Limb (tissue), 2 donors: ENCODE results near the gene LBP.
A peak's percentile ranks its signal among the peaks of the same experiment; 100 is the strongest.
"Not testable (repeated sequence)": the region's sequence is repeated elsewhere in the genome, so short reads cannot be mapped to it uniquely, and the experiment has no call there.

ENCODE experiments used
- DNase-seq, 2 donors: peaks; one replicate each; pipeline ENCODE4 v3.0.0-alpha.2; 2016; ENCODE audit errors: extremely low spot score in 2 of 2

The LBP gene, protein sequence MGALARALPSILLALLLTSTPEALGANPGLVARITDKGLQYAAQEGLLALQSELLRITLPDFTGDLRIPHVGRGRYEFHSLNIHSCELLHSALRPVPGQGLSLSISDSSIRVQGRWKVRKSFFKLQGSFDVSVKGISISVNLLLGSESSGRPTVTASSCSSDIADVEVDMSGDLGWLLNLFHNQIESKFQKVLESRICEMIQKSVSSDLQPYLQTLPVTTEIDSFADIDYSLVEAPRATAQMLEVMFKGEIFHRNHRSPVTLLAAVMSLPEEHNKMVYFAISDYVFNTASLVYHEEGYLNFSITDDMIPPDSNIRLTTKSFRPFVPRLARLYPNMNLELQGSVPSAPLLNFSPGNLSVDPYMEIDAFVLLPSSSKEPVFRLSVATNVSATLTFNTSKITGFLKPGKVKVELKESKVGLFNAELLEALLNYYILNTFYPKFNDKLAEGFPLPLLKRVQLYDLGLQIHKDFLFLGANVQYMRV

DNA sequence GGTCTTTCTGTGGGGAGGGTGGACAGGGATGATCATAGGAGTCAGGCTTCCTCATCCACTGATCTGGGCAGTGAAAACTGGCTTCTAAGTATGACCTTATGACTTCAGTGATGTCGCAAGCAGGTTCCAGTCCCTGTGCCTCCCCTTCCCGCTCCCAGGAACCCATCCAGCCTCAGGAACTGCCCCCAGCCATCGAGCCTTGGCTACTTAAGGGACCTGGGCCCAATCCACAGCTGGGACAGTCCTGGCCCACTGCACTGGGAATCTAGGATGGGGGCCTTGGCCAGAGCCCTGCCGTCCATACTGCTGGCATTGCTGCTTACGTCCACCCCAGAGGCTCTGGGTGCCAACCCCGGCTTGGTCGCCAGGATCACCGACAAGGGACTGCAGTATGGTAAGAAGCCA, at the start of gene LBP:
LBP (plus strand) TSS at position 236 of the 405 bp plus-strand sequence; CDS start at position 271, 35 bp downstream.
- no peak for DNase-seq

DNA sequence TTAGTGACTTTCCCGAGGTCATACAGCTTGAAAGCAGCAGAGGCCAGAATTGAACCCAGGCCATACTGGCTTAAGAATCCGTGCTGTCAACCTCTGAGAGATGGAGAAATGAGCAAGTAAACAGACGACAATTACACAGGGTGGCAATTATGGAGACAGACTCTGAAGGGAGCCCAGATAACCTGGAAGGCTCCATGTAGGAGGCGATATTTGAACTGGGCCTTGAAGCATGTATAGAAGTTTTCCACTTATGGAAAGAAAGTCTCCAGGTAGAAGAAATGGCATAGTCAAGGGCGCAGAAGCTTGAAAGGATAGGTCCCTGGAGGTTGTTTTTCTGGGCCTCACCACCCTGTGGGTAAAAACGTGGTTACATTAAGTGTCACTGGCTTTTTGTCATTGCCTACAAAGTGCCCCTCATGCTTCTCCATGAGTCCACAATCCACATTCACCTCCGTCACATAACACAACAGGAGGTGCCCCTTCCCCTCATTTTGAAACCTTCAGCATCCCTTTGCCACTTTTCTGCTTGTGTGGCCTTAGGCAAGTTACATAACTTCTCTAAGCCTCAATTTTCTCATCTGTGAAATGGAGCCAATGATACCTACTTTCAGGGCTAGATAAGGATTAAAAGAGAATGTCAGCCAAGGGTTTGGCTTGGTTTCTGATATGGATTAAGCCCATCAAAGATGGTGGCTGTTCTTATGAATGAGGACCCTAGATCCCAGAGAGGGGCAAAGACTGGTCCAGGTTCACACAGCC, 48.2 kb upstream of the LBP start:
- no peak for DNase-seq

DNA sequence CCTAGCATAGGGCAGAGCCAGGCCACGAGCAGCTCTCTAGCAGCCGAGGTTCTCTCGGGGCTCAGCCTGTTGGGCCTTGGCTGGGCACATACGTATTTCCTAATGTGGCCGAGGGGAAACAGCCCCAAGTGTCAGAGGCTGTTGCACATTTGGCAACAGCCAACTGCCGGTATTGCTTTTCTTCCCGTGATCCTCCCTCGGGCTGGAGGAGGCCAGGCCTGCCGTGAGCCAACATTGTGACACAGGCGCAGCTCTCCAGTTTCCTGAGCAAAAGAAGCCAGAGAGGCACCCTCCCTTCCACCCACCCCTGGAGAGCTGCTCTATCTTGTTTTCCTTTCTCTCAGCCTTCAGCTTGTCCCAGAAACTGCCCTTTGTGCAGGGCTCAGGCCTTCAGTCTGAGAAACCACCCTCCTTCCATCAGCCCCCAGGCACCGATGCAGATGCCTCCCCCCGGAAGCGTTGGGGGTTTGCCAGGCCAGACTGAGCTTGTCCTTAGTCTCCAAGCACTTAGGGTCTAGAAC, 47.5 kb upstream of the LBP start:
- peak; percentile 34 to 60 for DNase-seq

DNA sequence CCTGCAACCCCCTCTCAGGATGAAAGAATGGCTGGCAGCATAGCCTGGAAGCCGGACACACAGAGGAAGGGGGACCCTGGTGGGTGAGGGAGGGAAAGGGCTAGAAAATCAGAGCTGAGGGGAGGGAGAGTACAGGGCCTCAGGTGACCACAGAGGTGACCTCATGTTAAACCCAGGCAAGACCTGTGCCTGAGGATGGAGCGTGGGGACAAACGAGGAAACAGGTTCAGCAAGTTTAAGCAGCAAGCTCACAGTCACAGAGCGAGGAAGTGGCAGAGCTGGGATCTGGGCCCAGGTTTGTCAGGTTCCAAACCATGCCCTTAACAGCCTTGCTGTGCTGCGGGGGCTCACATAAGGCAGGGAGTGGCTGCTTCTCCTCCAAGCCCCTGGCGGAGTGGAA, 46.3 kb upstream of the LBP start:
- no peak for DNase-seq

DNA sequence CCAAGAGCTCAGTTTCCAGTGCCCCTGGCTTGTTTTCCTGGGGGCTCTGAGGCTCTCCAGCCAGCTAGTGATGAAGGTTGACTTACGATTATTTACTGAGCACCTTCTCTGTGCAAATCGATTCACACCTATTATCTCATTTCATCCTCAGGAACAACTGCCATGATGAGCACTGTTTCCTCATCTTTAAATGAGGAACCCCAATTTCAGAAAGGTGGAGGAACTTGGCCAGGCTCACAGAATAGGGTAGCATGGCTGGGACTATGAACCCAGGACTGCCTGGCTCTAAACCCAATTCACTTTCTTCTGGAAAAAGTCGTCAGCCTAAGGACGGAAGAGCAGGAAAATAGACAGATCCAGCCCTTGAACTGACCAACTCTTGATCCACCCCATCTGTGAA, 45.8 kb upstream of the LBP start:
- no peak for DNase-seq

DNA sequence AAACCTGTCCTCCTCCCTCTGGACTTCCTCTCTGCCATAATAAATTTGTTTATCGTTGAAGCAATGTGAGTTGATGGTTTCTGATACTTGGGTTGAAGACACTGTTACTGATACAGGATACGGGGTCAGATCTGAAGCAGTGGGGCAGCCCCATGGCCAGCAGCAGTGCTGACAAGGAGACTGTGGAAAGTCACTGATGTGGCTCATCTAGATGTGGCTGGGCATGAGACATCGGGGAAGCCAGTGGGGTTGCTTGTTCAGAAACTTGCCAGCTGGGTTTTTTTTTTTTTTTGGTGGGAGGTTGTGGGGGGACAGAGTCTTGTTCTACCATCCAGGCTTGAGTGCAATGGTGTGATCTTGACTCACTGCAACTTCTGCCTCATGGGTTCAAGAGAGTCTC, 45.0 kb upstream of the LBP start:
- DNase-seq, result no peak

DNA sequence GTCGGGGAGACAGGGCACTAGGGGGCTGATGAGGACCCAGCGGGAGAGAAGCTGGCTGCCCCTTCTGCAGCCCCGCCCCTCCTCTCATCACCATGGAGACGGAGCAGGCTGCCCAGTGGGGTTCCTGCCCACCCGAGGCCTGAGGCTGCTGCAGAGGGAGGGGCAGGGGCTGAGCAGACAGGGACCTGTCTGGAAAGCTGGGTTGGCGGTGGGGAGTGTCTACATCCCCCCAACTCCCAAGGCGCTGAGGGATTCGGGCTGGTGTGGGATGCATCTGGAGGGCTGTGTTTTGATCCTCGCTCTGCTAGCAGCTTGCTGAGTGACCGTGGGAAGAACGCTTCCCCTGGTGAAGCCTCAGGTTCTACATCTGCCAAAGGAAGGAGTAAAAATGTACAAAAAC, 43.5 kb upstream of the LBP start:
- DNase-seq, result peak in 1 of 2 donors; percentile 67

DNA sequence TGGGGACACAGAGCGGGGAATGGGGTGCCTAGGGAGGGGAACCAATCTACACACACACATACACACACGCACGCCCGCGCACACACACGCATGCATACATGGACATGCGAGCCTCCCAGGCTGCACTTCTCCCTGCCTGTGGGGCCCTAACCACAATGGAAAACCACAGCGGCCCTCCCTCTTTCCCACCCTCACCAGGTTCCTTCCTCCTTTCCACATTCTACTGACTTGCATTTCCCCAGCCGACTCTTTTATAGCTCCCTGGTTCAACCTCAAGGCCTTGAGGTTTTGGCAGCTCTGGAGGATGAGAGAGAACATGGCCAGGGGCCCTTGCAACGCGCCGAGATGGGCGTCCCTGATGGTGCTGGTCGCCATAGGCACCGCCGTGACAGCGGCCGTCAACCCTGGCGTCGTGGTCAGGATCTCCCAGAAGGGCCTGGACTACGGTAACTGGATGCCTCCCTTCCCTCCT, 42.3 kb upstream of the LBP start, which contains the start of gene BPI:
BPI (plus strand) TSS at position 249 of the 472 bp plus-strand sequence; CDS start at position 317, 68 bp downstream.
- DNase-seq, result peak in 1 of 2 donors; percentile 66

DNA sequence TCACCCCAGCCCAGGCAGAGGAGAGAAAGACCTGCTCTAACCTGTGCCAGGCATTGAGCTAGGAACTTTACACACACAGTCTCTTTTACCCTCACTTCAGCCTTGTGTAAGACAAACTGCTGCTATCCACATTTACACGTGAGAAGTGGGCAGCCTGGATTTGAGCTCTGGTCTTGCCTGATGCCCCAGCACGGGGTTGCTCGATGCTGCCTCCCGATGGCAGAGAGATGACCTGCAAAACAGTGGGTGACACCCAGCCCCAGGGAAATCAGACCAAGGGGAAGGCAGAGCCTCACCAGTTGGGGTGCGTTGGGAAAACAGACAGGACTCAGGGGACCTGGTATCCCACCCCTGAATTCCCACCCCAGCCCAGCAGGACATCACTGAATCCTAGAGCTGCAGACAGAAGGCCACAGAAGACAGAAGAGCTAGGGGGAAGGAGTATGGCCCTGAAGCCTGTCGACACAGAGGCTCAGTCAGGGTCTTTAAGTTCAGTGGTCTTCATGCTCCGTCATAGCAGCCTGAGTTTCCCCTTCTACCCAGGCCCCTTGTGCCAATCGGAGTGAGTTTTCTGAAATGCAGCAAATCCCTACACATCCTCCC, 41.3 kb upstream of the LBP start:
- DNase-seq, result no peak

DNA sequence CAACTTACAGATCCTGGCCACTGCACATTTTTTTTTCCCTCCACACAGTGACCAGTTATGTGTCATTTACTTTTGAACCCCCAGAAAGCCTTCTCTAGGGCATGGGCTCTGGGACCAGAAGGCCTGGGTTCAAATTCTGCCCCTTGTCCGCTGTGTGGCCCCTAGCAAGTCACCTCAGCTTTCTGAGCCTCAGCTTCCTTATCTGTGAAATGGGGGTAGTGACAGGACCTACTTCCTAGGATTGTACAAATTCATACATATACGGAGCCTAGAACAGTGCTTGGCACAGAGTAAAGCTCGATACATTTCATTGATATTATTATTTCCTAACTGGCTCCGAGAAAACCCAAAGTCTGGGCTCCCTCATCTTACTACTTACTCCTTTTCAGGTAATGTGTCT, 40.7 kb upstream of the LBP start:
- DNase-seq, result no peak

DNA sequence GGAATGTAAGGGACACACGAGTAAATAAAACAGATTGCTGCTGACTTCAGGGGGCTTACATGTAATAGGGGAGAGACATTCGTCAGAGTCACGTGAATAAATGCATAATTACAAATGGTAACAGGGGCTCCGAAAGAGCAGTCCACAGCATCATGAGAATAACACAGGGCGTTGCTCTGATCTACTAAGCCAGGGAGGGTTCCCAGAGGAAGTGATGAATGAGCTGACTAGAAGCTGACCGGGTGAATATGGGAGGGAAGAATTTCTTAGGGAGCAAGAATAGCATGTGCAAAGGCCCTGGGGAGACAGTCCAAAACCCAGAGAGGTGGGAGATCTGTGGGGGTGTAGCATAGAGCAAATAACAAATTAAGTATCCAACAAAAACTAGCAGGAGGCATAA, 39.9 kb upstream of the LBP start:
- DNase-seq, result no peak

DNA sequence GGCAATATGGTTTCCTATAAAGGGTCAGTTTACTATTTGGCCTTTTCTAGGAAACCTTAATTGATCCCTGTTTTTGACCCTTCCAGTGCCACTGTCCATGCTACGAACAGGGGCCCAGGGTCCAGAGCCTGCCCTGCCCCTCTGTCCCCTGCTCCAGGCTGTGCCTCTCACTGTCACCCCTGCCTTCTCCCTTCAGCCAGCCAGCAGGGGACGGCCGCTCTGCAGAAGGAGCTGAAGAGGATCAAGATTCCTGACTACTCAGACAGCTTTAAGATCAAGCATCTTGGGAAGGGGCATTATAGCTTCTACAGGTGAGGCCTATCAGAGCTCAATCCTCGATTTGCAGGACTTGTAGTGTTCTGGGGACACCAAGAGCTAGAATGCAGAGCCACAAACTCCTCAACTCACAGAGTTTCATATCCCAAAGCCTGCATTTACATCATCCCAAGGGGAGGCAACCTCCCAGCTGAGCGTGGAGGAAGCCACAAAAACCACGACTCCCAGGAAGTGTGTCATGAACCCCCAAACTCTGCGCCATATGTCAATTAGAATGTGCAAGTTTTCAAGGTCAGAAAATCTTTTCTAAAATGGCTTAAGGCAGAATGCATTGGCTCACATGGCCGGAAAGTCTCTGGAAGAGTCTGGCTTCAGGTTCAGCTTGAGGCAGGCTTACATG, 38.8 kb upstream of the LBP start:
- no peak for DNase-seq

DNA sequence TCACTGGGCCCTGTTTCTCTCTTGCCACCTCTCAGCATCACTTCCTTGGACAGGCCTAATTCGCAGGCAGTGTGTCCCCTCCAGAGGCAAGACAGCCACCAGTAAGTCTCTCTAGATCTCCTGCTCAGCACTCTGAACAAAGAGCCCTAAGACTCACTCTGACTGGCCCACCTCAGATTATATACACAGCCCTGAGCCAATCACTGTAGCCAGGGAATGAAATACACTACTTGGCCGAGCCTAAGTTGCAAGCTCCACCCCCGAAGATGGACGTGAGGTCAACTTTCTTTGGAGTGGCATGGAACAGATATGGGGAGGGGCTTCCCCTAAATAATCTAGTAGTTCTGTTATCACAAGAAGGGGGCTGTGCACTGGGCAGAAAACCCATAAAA, 38.2 kb upstream of the LBP start:
- no peak for DNase-seq

DNA sequence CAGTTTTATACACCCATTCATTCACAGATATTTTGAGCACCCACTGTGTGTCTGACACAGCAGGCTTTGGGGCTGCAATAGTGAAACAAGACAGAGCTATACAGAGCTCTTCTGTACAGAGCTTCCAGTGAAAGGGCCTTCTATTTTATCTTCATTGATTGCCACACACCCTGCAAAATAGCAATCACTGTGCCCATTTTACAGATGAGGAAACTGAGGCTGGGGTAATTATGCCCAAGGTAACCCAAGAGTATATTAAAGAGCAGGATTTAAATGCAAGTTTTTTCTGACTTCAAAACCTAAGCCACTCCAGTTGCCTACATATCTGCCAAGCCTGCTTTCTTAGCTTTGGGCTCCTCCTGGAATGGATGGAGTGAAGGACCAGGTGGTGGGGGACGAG, 37.8 kb upstream of the LBP start:
- DNase-seq, result no peak

DNA sequence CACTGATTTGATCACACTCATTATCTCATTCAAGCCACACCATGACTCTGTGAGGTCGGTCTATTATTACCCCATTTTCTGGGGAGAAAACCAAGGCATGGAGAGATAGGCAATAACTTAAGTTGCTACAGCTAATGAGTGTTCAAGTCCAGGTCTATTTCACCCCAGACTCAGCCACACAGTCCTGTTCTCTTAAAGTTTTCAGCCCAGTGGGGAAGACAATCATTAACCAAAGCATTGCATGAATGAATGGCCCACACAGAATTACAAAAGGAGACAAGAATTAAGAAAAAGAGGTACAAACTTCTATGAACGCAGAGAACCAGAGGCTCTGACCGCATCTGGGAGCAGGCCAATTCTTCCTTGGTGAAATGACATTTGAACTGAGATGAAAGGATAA, 35.2 kb upstream of the LBP start:
- no peak for DNase-seq

DNA sequence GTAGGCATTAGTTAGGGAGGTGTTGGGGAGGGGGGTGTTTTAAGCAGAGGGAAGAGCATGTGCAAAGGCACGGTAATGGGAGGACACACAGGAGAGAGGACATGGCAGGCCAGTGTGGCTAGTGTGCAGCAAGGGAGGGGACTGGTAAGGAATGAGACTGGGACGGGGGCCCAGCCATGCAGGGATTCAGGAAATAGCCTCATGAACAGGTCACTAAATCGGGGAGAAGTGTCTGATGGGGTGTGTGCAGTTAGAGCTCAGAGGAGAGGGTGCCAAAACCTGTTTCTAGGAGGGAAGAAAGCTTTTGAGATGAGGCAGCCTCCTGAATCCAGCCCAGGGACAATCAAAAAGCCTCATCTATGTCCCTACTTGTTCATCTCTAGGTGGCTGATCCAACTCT, 34.8 kb upstream of the LBP start:
- no peak for DNase-seq

DNA sequence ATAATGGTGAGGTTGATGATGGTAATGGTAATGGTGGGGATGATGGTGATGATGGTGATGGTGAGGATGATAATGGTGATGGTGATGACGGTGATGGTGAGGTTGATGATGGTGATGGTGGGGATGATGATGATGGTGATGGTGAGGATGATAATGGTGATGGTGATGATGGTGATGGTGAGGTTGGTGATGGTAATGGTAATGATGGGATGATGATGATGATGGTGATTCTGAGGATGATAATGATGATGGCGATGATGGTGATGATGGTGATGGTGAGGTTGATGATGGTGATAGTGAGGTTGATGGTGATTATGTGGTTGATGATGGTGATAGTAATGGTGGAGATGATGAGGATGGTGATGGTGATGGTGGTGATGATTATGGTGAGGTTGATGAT, 32.6 kb upstream of the LBP start:
- DNase-seq, result no peak

DNA sequence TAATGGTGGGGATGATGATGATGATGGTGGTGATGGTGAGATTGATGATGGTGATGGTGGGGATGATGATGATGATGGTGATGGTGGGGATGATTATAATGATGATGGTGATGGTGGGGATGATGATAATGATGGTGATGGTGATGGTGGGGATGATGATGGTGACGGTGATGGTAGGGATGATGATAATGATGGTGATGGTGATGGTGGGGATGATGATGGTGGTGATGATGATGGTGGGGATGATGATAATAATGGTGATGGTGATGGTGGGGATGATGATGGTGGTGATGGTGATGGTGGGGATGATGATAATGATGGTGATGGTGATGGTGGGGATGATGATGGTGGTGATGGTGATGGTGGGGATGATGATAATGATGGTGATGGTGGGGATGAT, 31.9 kb upstream of the LBP start:
- not testable (repeated sequence) for DNase-seq

DNA sequence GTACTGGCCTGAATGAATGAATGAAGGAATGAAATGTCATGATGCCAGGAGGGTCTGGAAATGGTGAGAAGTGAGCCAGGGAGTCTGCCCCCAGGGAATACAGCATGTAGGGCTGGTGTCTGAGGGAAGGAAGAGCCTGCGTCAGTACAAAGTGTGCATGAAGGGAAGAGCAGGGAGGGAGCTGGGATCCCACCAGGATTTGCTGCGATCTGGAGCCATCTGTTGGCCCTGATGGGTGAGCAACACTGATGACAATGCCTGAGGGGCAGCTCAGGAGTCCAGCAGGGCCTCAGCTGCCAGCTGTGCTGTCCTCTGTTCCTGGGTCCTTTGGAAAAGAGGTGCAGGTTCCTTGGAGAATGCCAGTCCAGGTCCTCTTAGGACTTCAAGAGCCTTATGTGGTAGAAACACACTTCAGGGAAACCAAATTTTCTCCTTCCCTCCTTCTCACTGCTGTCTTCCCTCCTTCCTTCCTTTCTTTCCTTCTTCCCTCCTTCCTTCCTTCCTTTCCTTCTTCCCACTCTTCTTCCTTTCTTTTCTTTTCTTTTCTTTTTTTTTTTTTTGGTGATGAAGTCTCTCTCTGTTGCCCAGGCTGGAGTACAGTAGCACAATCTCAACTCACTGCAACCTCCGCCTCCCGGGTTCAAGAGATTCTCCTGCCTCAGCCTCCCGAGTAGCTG, 30.9 kb upstream of the LBP start:
- no peak for DNase-seq

DNA sequence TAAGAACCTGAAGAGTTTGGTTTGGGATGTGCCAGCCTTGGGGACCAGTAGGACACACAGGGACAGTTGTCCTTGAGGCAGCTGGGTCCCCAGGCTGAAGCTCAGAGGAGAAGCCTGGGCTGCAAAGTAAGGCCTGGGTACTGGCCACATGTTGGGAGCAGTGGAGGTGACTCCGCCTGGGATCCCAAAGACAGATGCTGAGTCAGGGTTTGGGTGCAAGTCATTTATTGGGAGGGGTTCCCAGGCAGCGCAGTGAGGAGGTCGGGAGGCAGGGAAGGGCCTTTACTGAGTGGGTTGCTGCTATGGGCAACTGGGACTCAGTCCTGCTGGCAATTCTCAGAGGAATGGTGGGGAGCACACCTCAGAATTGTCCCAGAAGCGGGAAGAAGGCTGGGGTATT, 29.9 kb upstream of the LBP start:
- DNase-seq, result no peak

DNA sequence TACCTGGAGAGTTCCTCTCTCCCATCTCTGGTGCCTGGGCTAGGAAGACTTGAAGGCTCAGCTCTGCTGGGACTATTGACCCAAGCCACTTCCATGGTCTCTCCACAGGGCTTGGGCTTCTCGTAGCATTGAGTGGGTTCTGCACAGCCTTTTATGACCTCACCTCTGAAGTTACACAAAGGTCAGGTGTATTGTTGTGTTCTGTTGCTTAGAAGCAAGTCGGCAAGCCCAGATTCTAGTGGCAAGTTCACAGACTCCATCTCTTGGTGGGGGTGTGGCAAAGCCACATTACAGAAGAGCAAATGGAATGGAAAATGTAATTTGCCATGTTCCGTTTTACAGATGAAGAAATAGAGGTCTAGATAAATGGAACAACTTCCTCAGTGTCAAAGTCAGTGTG, 28.9 kb upstream of the LBP start:
- no peak for DNase-seq
